ENCODE measurements around the gene ARHGAP24.

DNA sequence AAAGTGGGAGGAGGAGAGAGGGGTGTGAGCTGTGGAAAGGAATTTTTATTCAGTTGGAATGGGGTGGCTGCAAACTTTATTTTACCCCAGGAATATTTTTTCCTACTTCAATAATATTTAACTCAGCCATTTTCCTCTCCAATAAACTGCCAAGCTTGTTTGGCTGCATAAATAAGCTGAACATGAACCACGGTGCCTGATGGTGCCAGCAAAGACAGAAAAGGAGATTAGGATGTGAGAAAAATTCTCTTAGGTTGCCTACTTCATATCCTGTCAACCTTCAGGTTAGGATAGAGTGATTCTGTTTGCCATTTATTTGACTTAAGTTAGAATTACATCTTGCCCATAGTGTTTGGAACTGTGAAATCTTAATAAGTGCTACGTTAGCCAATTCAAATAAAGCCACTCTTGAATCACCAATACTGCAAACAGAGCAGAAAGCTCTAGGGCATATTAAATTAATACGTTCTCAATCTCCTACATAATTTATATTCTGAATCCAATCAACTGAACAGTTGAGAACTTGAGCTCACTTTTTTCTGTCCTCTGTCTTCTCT, 195.1 kb downstream of the ARHGAP24 start:
- TF ChIP-seq CTCF (IDR thresholded peaks at IDR 0.05; ENCODE audit: poor library complexity): no peak
- no peak for TF ChIP-seq EZH2 (IDR thresholded peaks at IDR 0.05; ENCODE audit: borderline replicate concordance)
- TF ChIP-seq EZH2phosphoT487 (IDR thresholded peaks at IDR 0.05; ENCODE audit: low read depth, severe bottlenecking, unreplicated experiment): no peak
